Cardiac fibroblast (primary cell): Measurements from ENCODE around the gene DOK1.

Source experiments
- DNase-seq, 2 donors: peaks; one replicate each; pipeline versions ENCODE4 v3.0.0 to v3.0.0-alpha.2; 2010; ENCODE audit warnings: low read depth in 2 of 2
- H3K4me3 ChIP-seq, 2 donors: replicated peaks in 1 of 2; 1 replicate in 1 of 2; 2 replicates in 1 of 2; pipeline ENCODE4 v1.5.1; 2011; ENCODE audit warnings: low read depth in 2 of 2, low read length in 2 of 2, mild to moderate bottlenecking in 2 of 2, moderate library complexity in 1 of 2
- TF ChIP-seq, protein P1 (sequence below): IDR thresholded peaks from one replicate; pipeline ENCODE4 v1.5.1; 2011; ENCODE audit warnings: low read depth, mild to moderate bottlenecking, low read length, inconsistent platforms

Gene DOK1

GRCh38 chr2:74599676-74600075 lies 45.2 kb downstream of the DOK1 start:
- TF ChIP-seq, protein P1, sequence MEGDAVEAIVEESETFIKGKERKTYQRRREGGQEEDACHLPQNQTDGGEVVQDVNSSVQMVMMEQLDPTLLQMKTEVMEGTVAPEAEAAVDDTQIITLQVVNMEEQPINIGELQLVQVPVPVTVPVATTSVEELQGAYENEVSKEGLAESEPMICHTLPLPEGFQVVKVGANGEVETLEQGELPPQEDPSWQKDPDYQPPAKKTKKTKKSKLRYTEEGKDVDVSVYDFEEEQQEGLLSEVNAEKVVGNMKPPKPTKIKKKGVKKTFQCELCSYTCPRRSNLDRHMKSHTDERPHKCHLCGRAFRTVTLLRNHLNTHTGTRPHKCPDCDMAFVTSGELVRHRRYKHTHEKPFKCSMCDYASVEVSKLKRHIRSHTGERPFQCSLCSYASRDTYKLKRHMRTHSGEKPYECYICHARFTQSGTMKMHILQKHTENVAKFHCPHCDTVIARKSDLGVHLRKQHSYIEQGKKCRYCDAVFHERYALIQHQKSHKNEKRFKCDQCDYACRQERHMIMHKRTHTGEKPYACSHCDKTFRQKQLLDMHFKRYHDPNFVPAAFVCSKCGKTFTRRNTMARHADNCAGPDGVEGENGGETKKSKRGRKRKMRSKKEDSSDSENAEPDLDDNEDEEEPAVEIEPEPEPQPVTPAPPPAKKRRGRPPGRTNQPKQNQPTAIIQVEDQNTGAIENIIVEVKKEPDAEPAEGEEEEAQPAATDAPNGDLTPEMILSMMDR, result no peak
- no peak for DNase-seq
- no peak overlapping the region for H3K4me3 ChIP-seq

DNA sequence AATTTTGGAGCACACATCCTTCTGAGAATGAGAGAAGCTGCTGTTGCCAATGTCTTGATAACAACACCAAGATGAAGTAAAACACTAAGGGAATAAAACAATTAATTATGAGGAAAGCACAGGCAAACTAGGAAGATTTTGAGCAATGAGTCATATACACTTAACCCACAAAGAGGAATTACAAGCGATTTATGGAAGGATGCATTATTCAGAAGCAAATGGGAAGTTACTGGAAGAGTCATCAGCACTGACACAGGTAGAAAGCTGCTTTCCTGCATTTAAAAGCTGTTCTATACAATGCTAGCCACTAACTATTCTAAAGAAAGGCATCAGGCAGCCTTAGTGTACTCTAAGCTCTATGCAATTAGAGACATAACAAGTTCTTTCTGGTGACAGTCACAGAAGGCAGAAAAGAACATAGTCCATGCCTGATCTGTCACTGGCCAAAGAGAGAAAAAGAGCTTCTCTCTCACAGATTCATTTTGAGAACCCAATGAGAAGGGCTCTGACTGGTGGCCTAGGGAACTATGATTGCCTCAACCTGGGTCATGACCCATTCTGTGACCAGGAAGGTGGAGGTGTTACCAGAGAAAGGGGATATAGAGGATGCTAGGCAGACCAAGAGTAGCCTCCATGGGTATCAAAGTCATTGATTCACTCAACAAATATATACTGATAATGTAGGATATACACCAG lies 48.2 kb downstream of the DOK1 start:
- TF ChIP-seq, protein P1, result no peak

GRCh38 chr2:74603282-74604000 lies 48.9 kb downstream of the DOK1 start:
- DNase-seq, result no peak
- H3K4me3 ChIP-seq, result no peak overlapping the region
- TF ChIP-seq, protein P1, result no peak

More for the DNA sequence above, 48.2 kb downstream of the DOK1 start:
- DNase-seq, result peak; percentile 56 to 59
- no peak overlapping the region for H3K4me3 ChIP-seq

GRCh38 chr2:74606927-74607326 lies 52.4 kb downstream of the DOK1 start:
- DNase-seq, result no peak

More at GRCh38 chr2:74606927-74607326, 52.4 kb downstream of the DOK1 start:
- TF ChIP-seq, protein P1, result no peak
- no peak overlapping the region for H3K4me3 ChIP-seq
